ENCODE measurements around the gene TTYH1. TPM values are rescaled to one million over a fixed set of nuclear protein-coding genes. Genes with fewer than 3 reads are reported as not detected.

TTYH1 gene
- total RNA-seq, 3 donors from 2014 or later = 0.55 to 8.7 (median 1.3) TPM

- no peak for TF ChIP-seq CTCF (IDR thresholded peaks at IDR 0.05)
Observed at GRCh38 chr19:54400913-54401312, 14.4 kb upstream of the TTYH1 start.

GRCh38 chr19:54403054-54403453 lies 12.2 kb upstream of the TTYH1 start:
- intact Hi-C loops (cut with DNase I, micrococcal nuclease) = no loop called here
- ATAC-seq (no peak), DNase-seq (no peak)
- H3K4me3 ChIP-seq = no peak overlapping the region
- no peak for TF ChIP-seq CTCF (IDR thresholded peaks at IDR 0.05)
- H3K9me3 ChIP-seq = no peaks in the 10 kb centered on the region
- no peaks in the 10 kb centered on the region for H3K36me3 ChIP-seq (ENCODE audit: low read depth)
- no peaks in the 10 kb centered on the region for H3K4me1 ChIP-seq (ENCODE audit: low read depth)

More at GRCh38 chr19:54400913-54401312, 14.4 kb upstream of the TTYH1 start:
- no peaks in the 10 kb centered on the region for H3K9me3 ChIP-seq
- H3K4me1 ChIP-seq (ENCODE audit: low read depth) = no peaks in the 10 kb centered on the region
- no peaks in the 10 kb centered on the region for H3K36me3 ChIP-seq (ENCODE audit: low read depth)
- intact Hi-C loops (cut with DNase I, micrococcal nuclease) = no loop called here
- ATAC-seq (no peak), DNase-seq (no peak)
- no peak overlapping the region for H3K4me3 ChIP-seq

DNA sequence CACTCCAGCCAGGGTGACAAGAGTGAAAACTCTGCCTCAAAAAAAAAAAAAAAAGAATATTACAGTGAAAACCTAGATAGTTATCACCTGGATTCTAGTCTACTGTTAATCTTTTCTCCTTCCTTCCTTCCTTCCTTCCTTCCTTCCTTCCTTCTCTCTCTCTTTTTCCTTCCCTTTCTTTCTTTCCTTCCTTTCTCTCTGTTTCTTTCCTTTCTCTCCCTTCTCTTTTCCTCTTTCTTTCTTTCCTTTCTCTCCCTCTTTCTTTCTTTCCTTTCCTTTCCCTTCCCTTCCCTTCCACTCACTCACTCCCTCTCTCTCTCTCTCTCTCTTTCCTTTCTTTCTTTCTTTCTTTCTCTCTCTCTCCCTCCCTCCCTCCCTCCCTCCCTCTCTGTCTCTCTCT lies 9.6 kb upstream of the TTYH1 start:
- ATAC-seq = no peak
- intact Hi-C loops (cut with DNase I, micrococcal nuclease) = no loop called here
- Histone ChIP-seq H3K9me3 (no peaks in the 10 kb centered on the region), H3K4me1 (ENCODE audit: low read depth) (no peaks in the 10 kb centered on the region), H3K4me3 (no peak overlapping the region), H3K36me3 (ENCODE audit: low read depth) (no peaks in the 10 kb centered on the region)
- no peak for TF ChIP-seq CTCF (IDR thresholded peaks at IDR 0.05)
- DNase-seq = no peak

- DNase-seq (no peak), ATAC-seq (no peak)
- no peak for TF ChIP-seq CTCF (IDR thresholded peaks at IDR 0.05)
- H3K4me1 ChIP-seq (ENCODE audit: low read depth) = no peaks in the 10 kb centered on the region
- H3K9me3 ChIP-seq = no peaks in the 10 kb centered on the region
- no peak overlapping the region for H3K4me3 ChIP-seq
- intact Hi-C loops (cut with DNase I, micrococcal nuclease) = no loop called here
- H3K36me3 ChIP-seq (ENCODE audit: low read depth) = no peaks in the 10 kb centered on the region
Observed at GRCh38 chr19:54407780-54408179, 7.5 kb upstream of the TTYH1 start.

- TF ChIP-seq CTCF (IDR thresholded peaks at IDR 0.05) = no peak
- intact Hi-C loops (cut with DNase I, micrococcal nuclease) = no loop called here
- no peaks in the 10 kb centered on the region for H3K9me3 ChIP-seq
- H3K36me3 ChIP-seq (ENCODE audit: low read depth) = no peaks in the 10 kb centered on the region
- no peak for DNase-seq
- no peaks in the 10 kb centered on the region for H3K4me1 ChIP-seq (ENCODE audit: low read depth)
- no peak for ATAC-seq
- no peak overlapping the region for H3K4me3 ChIP-seq
Observed at GRCh38 chr19:54408456-54409026, 6.7 kb upstream of the TTYH1 start.

DNA sequence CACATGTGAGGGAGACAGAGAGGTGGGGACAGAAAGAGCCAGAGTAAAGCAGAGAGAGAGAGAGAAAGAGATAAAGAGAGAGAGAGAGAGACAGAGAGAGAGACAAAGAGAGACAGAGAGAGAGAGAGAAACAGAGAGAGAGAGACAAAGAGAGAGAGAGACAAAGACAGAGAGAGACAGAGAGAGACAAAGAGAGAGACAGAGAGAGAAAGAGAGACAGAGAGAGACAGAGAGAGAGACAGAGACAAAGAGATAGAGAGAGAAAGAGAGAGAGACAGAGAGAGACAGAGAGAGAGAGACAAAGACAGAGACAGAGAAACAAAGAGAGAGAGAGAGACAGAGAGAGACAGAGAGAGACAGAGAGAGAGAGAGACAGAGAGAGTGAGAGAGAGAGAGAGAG lies 4.2 kb upstream of the TTYH1 start:
- Histone ChIP-seq H3K9me3 (no peaks in the 10 kb centered on the region), H3K36me3 (ENCODE audit: low read depth) (no peaks in the 10 kb centered on the region), H3K4me3 (no peak overlapping the region), H3K4me1 (ENCODE audit: low read depth) (no peaks in the 10 kb centered on the region)
- intact Hi-C loops (cut with DNase I, micrococcal nuclease) = no loop called here
- ATAC-seq (no peak), DNase-seq (no peak)
- TF ChIP-seq CTCF (IDR thresholded peaks at IDR 0.05) = no peak
